HFF-Myc (cell line): ENCODE data around the gene NUP98.
"Not testable (repeated sequence)": the region's sequence is repeated elsewhere in the genome, so short reads cannot be mapped to it uniquely, and the experiment has no call there.

Experiments used
- DNase-seq: peaks from one replicate; pipeline ENCODE4 v3.0.0-alpha.2; 2011; ENCODE audit warnings: low read depth; ENCODE audit errors: extremely low read depth
- H3K4me3 ChIP-seq: replicated peaks from 2 replicates; pipeline ENCODE4 v1.5.1; 2011; ENCODE audit warnings: low read depth, mild to moderate bottlenecking, control low read depth, low read length
- TF ChIP-seq, protein P1 (sequence below): IDR thresholded peaks from 2 replicates; pipeline ENCODE4 v1.5.1; 2012; ENCODE audit warnings: mild to moderate bottlenecking, low read depth, low read length, control low read depth; ENCODE audit errors: missing control alignments

The NUP98 gene

DNA sequence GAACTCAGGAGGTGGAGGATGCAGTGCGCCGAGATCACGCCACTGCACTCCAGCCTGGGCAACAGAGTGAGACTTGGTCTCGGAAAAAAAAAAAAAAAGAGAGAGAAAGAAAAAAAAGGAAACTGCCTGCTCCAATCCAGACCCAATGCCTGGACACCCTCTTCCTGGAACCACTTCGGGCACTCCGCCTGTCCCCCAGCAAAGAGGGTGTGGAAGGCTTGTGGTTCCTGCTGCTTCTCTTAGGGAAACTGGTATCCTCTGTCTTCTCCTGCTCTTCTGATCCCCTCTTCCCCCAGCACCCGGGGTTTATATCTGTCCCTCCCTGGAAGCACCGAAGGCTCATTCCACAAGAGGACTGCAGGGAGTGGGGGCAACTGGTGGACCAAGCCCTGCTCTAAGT is 139.1 kb downstream of the NUP98 start:
- H3K4me3 ChIP-seq: no peak overlapping the region
- no peak for DNase-seq
- TF ChIP-seq, protein P1, sequence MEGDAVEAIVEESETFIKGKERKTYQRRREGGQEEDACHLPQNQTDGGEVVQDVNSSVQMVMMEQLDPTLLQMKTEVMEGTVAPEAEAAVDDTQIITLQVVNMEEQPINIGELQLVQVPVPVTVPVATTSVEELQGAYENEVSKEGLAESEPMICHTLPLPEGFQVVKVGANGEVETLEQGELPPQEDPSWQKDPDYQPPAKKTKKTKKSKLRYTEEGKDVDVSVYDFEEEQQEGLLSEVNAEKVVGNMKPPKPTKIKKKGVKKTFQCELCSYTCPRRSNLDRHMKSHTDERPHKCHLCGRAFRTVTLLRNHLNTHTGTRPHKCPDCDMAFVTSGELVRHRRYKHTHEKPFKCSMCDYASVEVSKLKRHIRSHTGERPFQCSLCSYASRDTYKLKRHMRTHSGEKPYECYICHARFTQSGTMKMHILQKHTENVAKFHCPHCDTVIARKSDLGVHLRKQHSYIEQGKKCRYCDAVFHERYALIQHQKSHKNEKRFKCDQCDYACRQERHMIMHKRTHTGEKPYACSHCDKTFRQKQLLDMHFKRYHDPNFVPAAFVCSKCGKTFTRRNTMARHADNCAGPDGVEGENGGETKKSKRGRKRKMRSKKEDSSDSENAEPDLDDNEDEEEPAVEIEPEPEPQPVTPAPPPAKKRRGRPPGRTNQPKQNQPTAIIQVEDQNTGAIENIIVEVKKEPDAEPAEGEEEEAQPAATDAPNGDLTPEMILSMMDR: no peak

GRCh38 chr11:3657331-3657730 is 140.0 kb downstream of the NUP98 start:
- H3K4me3 ChIP-seq, DNase-seq: not testable (repeated sequence)

DNA sequence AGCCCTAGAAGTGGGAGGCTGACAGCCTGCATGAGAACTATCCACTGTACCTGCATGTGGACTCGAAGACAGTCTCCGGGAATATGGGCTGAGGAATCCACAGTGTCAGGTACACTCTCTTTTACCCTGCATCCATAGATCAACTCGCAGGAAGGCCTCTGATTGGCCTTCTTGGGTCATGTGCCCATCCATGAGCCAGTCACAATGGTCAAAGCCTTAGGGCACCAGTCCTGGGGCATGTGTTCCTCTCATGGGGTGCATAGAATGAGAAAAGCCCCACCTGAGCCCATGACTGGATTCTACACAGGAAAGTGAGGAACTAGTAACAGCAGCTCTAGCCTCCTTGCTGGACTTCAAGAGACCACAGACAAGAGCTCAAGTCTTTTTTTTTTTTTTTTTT is 141.8 kb downstream of the NUP98 start:
- no peak overlapping the region for H3K4me3 ChIP-seq
- TF ChIP-seq, protein P1: no peak
- no peak for DNase-seq

- not testable (repeated sequence) for H3K4me3 ChIP-seq
Measured at GRCh38 chr11:3652514-3652913, 144.8 kb downstream of the NUP98 start.

GRCh38 chr11:3649374-3649773 is 148.0 kb downstream of the NUP98 start:
- not testable (repeated sequence) for DNase-seq, H3K4me3 ChIP-seq

More at GRCh38 chr11:3652514-3652913, 144.8 kb downstream of the NUP98 start:
- DNase-seq: not testable (repeated sequence)

DNA sequence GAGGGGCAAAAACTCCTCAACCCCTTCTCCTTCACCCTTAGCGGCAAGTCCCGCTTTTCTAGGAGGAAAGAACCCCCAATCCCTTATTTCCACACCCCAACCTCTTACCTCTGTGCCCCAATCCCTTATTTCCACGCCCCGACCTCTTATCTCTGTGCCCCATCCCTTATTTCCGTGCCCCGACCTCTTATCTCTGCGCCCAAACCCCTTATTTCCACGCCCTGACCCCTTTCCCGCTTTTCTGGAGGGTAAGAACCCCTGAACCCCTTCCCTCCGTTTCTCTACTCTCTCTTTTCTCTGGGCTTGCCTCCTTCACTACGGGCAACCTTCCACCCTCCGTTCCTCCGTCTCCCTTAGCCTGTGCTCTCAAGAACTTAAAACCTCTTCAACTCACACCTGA is 148.5 kb downstream of the NUP98 start:
- DNase-seq, H3K4me3 ChIP-seq: not testable (repeated sequence)

DNA sequence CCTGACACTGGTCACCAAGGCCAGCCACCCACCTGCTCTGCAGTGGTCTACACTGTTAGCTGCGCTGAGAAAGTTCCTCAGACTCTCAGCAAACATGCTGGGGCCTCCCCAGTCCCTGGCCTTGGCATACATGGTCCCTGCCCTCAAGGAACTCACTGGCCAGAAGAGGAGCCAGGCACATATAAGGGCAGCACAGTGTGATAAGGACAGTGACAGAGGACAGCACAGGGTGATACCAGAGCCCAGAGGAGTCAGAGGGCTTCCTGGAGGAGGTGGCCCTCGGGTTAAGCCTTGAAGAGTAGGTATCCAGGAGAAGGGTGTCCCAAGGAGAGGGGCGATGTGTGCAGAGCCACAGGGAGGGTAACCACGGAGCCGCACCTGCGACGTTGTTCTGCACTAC is 151.8 kb downstream of the NUP98 start:
- no peak overlapping the region for H3K4me3 ChIP-seq
- no peak for DNase-seq
- TF ChIP-seq, protein P1: no peak

GRCh38 chr11:3644817-3645235 is 152.5 kb downstream of the NUP98 start, which contains the start of gene ART1:
Gene ART1 (plus strand): TSS chr11:3645128. CDS start chr11:3659214, 14,086 bp downstream.
- H3K4me3 ChIP-seq: no peak within 1 kb of the TSS
- TF ChIP-seq, protein P1: no peak
- DNase-seq: no peak

DNA sequence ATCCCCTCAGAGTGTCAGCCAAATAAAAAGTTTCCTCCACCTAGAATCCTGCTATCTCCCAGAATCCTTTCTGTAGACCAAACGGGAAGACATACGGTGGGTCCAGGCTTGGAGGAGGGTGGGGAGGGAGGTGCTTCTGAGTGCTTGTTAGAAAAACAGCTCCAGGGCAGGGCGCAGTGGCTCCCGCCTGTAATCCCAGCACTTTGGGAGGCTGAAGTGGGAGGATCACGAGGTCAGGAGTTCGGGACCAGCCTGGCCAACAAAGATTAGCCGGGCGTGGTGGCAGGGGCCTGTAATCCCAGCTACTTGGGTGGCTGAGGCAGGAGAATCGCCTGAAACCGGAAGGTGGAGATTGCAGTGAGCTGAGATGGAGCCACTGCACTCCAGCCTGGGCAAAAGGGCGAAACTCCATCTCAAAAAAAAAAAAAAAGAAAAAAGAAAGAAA is 154.2 kb downstream of the NUP98 start:
- not testable (repeated sequence) for DNase-seq
- H3K4me3 ChIP-seq: peak overlapping the region; percentile 48; the same call in 1 of the 2 replicates
